HG03521 (cell line): ENCODE results near the gene HYI.
"Not testable (repeated sequence)": the region's sequence is repeated elsewhere in the genome, so short reads cannot be mapped to it uniquely, and the experiment has no call there.

Experiments
- ATAC-seq: cut with Tn5 transposase; IDR thresholded peaks from one replicate; pipeline ENCODE4 v1.9.1; 2021; ENCODE audit warnings: mild to moderate bottlenecking, moderate library complexity; ENCODE audit not compliant: unreplicated experiment

The HYI gene

DNA sequence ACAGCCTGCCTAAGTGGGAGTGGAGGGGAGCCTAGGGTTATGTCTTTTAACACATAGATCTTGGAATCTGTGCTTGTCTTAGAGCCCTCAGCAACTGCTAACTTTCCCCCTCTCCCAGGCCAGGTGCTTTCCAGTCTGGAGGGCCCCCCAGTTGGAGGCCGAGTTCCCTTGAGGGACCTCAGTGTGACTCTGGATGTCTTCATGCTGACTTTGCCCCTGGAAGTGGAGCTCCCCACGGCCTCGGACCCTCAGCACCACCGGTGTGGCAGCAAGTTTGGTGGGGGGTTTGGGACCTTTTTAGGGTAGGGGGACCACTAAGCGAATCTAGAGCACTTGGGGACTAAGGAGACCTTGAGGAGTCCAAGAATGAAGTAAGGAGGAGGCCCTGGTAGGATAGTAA lies 22.9 kb downstream of the HYI start:
- no peak for ATAC-seq

DNA sequence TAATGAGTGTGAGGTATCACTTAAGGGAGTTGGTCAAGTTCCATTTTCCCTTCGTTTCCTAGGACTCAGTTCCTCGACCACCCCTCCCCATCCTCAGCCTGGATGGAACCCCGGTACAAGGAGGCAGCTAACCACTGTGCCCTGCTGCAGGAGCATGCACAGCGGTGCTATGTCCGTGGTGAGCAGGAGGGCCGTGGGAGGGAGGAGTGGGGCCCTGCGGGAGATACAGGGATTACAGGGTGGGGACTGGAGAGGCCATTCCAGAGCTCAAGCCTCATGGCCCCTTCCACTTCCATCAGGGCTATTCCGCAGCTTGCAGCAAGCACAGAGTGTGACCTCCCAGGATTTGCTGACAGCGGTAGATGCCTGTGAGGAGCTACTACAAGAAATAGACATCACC lies 25.8 kb downstream of the HYI start:
- no peak for ATAC-seq

DNA sequence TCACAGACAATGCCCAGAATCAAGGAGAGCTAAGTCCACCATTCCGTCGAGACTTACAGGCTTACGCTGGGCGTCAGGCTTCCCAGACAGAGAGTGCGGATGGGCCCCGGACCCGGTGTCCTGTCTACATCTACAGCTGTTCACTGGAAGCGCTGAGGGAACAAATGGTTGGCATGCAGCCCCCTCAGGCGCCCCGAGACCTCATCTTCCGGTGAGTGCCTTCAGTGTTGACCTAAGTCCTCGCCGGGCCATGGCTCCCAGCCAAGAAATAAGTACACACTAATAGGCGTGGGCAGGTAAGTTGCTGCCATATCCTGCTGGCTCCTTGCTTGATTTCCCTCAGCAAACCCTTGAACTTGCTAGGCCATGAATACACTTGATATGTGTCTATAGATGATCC lies 26.2 kb downstream of the HYI start:
- no peak for ATAC-seq

DNA sequence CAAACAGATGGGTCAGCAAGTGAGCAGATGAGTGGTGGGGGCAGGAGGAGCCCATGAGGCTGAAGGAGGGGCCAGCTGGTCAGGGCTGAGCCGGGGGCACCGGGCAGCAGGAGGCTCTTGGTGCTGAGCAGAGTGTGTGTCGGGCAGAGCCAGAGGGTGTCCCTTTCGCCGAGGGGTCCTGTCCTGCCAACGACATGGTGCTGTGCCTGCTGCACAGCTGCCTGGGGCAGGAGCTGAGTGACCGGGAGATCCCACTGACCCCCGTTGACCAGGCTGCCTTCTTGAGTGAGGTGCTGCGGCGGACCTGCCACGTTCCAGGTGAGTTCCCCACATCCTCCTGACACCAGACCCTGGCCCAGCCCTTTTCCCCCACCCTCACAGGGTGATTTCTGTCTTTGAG lies 27.5 kb downstream of the HYI start:
- ATAC-seq: no peak

DNA sequence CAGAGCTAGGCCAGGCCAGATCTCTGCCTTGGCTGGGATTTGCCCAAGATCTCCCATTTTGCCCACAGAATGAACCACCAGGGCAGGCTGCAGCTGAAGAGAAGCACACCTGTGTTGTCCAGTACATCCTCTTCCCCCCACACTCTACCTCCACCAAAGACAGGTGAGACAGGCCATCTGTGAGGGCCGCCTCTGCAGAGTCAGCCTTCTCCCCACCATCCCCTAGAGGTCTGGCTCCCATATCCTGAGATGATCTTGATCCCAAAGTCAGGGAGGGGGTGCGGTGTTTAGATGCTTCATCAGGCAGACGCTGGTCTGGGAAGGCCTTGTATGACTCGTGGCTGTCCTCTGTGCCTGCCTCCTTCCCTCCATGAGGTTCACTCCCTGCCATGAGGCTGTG lies 28.7 kb downstream of the HYI start:
- no peak for ATAC-seq

DNA sequence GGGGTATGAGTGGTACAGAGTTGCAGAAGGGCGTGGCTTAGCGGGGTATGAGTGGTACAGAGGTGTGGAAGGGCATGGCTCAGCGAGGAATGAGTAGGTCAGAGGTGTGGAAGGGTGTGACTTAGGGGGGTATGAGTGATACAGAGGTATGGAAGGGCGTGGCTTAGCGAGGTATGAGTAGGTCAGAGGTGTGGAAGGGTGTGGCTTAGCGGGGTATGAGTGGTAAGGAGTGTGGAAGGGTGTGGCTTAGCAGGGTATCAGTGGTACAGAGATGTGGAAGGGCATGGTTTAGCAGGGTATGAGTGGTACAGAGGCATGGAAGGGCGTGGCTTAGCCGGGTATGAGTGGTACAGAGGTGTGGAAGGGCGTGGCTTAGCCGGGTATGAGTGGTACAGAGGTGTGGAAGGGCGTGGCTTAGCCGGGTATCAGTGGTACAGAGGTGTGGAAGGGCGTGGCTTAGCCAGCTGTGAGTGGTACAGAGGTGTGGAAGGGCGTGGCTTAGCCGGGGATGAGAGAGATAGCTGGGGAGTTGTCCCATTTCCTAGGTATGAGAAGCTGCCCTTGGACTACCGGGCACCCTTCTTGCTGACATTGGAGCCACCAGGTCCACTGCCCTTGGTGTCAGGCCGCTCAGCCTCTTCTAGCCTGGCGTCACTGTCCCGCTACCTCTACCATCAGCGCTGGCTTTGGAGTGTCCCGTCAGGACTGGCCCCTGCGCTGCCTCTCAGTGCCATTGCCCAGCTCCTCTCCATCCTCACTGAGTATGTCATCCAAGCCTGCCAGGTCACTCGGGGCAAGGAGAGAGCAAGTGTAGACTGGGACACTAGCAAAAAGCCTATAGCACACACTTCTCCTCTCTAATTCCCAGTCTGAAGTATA lies 29.8 kb downstream of the HYI start:
- ATAC-seq: no peak

DNA sequence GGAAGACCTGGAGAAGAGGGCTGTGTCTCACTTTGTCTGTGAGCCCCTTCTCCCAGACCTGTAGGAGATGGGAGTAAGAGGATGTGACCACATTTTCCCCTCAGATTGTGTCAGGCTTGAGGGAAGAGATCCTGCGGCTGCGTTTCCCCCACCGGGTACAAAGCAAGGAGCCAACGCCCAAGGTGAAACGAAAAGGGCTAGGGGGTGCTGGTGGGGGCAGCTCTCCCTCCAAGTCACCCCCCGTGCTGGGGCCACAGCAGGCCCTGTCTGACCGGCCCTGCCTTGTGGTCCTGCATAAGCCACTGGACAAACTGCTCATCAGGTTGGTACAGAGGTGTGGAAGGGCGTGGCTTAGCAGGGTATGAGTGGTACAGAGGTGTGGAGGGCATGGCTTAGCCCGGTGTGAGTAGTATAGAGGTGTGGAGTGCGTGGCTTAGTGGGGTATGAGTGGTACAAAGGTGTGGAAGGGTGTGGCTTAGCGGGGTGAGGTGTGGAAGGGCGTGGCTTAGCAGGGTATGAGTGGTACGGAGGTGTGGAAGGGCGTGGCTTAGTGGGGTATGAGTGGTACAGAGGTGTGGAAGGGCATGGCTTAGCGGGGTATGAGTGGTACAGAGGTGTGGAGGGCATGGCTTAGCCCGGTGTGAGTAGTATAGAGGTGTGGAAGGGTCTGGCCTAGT lies 30.6 kb downstream of the HYI start:
- ATAC-seq: no peak

DNA sequence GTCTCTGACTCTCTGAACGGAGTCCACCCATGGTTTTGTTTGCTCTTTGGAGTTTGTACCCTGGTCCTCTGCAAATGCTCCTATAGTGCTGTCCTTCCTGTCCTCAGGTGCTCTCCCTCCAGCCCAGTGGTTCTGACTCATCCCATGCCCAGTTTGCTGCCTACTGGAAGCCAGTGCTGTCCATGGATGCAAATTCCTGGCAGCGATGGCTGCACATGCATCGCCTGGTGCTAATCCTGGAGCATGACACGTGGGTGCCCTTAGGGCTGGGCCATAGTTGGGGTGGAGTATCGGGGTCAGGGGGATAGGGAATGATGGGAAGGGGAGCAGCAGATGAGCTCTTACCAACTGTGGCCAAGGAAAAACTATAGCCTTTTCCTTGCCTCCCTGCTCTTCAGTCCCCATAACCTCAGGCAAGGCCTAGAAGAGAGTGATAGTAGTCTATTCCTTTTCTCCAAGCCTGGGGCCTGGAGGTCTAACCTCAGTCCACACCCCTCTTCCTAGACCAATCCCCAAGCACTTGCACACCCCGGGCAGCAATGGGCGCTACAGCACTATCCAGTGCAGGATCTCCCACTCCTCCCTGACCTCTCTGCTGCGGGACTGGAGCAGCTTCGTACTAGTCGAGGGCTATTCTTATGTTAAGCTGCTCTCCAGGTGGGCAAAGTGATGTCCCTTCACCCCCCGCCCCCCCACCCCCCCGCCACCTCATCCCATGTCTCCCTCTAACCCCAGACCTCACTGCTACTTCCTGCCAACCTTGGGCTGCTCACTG lies 31.6 kb downstream of the HYI start:
- ATAC-seq: no peak

DNA sequence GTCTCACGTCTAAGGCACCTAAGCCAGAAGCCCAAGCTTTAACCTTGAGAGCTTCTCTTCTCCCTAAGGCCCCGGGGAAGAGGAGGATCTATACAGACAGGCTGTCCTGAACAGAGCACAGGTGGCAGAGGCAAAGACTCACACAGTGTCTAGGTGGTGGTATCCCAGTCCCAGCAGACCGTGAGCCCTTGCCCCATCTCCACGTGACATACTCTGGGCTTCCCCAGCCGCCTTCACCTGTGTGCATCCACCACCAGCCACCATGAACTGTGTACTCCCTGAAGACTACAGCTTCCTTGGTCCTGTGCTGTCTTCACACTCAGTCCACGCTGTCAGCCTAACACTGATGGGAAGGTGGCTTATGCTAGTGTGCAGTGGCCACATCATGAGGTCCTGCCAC lies 32.3 kb downstream of the HYI start:
- ATAC-seq: no peak

DNA sequence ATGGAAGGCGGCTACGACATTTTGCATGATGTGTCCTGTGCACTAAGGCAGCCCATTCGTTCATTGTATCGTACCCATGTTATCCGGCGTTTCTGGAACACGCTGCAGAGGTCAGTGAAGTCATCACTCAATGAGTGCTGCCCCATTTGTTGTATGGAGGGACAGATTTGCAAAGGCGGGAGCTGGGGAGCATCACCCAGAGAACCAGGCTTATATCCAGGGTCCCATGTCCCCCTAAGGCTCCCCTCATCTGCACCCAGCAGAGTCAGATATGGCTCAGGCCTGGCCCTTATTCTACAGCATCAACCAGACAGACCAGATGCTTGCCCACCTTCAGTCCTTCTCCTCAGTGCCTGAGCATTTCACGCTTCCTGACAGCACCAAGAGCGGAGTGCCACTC lies 32.9 kb downstream of the HYI start:
- ATAC-seq: no peak

DNA sequence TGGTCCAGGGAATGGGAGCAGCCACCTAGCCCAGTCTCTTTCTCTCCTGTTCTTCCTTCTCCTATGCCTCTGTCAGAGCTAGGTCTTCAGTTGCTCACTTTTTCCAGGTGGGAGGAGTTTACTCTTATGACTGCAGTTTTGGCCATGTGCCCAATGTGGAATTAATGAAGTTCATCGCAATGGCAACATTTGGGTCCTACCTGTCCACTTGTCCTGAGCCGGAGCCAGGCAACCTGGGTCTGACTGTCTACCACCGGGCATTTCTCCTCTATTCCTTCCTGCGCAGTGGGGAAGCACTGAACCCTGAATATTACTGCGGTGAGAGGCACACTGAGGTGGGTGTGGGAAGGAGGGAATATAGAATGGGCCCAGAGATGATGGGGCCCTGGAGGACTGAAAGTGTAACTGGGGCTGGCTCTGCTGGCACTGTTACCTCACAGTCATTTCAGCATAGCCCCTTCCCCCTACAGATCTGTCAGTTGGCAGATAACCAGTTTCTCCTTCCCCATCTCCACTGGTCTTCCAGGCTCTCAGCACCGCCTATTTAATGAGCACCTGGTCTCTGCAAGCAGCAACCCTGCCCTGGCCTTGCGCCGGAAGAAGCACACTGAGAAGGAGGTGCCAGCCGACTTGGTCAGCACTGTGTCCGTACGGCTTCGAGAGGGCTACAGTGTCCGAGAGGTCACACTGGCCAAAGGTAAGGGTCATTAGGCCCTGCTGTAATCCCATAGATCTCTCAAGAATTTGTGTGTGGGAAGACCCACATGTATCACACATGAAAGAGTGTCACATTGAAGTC lies 33.9 kb downstream of the HYI start:
- no peak for ATAC-seq

DNA sequence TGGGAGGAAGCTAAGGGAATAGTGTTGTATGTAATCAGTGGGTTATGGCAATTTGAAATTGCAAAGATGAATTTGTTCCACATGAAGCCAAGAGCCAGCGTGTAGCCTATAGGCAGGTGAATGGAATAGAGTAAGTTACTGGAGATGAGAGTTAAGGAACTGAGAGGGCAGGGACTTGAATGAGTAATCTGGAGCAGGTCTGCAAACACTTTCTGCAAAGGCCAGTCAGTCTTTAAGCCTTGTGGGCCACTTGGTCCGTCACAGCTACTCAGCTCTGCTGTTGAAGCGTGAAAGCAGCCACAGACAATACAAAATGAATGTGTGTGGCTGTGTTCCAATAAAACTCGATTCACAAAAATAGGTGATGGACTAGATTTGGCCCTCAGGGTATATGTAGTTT lies 34.9 kb downstream of the HYI start:
- no peak for ATAC-seq

DNA sequence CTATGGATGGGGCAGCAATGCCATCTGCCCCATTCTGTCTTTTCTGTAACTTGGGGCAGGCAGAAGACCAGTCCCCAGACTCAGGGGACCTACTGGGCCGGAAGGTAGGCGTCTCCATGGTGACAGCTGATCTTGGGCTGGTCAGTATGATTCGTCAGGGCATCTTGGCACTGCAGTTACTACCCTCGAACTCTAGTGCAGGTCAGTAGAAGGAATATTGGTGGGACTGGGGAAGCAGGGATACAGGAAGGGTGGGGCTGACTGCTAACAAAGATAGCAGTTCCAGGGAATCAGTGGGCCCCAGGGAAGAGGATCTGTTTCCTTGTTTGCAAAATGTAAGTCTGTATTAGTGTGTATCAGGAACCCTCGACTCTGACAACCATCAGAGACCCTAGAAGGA lies 37.8 kb downstream of the HYI start:
- ATAC-seq: no peak

DNA sequence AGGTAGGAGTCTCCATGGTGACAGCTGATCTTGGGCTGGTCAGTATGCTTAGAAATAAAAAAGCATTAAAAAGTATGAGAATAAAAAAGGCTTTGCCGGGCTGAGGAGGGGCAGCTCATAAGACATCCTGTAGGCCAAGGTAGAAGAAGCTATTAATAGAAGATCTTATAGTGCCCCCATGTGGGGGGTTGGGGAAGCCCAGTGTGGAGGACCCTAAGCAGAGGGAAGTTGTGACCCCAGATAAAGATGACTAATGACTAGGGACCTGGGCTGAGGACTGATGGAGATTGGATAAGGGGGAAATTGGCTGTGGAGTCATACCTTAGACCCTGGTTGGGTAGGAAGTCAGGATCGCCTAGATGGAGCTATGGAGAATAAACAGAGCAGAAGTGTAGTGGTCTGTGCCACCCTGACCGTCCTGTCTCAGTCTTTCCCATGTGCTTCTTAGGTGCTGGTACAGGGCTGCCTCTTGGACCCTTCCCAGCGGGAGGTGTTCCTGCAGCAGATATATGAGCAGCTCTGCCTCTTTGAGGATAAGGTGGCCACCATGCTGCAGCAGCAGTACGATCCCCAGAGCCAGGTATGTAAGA lies 39.0 kb downstream of the HYI start:
- ATAC-seq: no peak

DNA sequence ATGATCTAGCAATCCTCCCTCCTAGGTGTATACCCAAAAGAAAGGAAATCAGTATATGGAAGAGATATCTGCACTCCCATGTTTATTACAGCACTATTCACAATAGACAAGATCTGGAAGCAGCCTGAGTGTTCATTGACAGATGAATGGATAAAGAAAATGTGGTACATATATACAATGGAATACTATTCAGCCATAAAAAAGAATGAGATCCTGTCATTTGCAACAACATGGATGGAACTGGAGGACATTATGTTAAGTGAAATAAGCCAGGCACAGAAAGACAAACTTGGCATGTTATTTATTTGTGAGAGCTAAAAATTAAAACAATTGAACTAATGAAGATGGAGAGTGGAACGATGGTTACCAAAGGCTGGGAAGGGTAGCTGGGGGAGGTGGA lies 40.3 kb downstream of the HYI start:
- not testable (repeated sequence) for ATAC-seq

DNA sequence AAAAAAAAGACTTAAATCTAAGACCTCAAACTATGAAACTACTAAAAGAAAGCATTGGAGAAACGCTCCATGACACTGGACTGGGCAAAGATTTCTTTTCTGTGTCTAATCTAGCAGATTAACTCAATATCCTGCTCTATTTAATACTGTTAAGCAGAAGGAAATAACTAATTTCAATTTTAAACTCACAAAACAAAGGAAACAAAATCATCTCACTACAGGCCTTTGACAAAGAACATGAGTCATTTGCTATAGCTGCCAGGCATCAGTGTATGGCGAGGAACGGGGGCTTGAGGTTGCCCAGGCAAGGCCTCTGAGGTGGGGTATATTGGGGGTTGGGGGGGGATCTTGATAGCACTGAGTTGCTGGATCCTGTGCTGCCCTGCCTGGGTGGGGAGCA lies 43.2 kb downstream of the HYI start:
- ATAC-seq: no peak

DNA sequence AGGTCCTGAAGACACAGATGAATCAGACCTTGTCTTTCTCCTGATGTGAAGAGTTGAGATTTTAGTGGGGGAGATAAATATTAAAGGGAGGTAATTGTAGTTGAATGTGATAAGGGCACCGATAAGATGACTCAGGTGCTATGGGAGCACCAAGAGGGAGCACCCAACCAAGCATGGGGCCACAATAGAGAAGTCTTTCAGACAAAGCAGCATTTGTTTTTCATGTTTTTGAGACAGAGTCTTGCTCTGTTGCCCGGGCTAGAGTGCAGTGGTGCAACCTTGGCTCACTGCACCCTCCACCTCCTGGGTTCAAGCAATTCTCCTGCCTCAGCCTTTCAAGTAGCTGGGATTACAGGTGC lies 47.9 kb downstream of the HYI start:
- no peak for ATAC-seq

DNA sequence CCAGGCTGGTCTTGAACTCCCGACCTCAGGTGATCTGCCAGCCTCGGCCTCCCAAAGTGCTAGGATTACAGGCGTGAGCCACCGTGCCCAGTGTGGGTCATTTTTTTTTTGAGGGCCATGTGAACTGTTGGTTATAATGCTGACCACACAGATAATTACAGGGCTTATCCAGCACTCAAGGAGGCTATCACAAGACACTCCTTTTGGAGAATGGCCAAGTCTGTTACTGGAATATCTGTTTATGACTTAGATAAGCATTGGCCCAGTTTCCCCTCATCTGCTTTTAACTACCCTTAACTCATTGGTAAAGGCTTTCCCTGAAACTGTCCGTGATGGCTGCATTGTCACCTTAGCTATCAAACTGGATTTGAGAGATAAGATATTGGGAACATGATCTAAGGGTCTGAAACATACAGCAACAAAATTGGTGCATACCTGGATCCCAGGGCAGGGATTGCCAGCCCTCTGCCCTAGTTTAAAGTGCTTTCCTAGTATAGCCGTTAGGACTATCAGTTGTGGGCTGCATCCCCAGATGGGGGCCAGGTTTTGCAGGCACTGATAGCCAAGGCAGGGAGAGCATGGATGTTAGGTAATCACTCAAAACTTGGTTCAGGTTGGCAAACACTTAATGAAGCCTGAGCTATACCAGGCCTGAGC lies 48.4 kb downstream of the HYI start:
- ATAC-seq: no peak

DNA sequence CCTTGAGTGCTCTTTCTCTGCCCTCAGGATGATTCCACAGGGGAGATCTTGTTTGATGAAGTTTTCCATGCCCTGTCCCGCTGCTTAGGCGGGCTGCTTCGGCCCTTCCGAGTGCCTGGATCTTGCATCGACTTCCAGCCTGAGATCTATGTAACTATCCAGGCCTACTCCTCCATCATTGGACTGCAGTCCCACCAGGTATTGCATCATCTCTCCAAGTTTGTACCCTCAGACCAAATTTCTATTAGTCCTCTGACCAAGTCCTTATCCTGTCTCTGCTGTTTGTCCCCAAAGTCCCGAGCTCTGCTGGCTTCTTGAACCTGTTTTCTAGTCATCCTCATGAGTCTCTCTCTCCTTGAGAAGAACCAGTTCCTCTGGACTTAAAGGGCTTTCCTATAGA lies 49.4 kb downstream of the HYI start:
- ATAC-seq: no peak
